ENCODE measurements around the gene ANKRD63.

The ANKRD63 gene

DNA sequence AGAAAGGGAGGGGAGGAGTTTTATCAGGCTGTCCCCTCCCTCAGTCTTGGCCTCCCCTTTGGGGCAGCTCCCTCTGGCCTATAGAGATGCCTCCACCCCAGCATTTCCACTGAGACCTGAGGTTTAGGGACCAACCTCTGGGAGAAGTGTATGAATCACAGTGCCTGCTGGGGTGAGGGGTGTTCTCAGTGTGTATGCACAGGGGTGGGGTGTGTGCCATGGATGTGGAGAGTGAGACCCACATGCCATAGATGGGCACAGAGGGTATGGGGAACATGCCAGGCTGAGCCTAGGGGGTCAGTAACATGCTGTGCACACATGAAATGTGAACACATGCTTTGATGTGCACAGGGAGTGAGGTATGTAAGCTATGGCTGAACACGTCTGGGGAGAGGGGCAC, 12.4 kb upstream of the ANKRD63 start:
- DNase-seq: no peak

DNA sequence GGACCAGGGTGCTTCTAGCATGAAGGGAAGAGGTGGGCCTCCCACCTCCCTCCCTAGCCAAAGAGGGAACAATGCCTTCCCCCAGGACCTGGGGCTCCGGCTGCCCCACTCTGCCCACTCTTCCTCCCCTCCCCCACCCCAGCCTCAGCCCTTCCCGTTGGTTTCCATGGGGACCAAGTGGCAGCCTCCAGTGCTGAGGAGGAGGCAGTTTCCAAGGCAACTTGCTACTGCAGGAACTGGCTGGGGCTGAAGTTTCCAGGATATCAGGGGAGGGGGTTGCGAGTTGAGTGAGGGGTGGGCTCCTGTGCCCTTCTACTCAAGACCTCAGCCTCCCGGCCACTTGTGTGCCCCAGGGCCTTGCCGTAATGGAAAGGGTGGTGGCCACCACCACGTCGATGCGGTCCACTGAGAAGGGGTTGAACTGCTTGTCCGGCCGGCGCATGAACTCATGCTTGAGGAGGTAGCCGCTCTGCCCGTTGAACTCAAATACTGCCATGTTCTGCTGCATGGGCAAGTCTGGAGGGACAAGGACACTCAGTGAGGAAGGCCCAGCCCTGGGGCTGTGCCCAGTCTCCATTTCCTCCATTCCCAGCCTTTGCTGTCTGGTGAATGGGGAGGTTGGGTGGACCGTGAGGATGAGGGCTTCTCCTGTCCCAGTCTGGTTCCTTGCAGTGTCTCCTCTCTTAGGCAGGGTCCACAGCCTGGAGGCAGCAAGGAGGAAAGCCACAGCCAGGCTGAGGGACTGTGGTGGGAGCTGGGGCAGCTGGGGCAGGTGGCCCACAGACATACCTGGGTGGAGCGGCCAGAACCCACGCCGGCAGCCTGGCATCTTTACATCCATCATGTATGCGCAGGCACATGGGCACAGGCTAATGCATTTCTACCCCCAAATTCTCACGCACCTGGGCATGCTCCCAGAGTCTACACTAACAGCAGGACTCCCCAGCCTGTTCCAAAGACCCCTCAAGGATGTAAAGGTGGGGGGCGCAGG, 11.3 kb upstream of the ANKRD63 start:
- DNase-seq: no peak

DNA sequence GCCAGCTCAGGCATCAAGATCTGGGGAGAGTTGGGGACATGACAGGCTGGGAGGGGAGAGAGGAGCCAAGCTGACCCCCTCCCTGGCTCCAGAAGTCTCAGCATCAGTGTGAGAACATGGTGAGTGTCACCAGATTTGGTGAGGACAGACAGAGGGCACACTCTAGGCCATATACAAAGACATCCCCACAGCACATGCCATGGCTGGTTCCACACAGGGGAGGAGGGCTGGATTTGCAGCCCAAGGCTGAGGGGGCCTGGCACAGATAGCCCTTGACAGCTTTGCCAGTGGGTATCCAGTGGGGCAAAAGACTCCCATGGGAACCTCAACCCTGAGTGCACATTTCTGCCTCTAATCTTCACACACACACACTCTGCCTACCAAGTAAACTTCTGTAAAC, 10.1 kb upstream of the ANKRD63 start:
- no peak for DNase-seq

DNA sequence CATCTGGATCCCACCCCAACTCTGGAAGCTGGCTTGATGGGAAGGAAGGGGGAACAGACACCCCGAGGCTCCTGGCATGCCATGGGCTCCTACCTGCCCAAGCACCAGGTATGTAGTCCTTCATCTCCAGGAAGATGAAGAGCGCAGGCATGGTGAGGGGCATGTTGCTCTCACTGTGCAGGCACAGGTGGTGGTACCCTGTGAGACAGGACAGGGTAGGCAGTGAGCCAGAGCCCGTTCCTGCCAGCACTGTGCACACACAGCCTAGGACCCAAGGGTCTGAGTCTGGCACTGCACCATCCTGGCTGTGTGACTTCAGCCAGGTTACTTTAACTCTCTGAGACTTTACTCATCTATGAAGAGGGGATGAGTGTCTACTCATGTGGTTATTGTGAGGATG, 9.4 kb upstream of the ANKRD63 start:
- no peak for DNase-seq

DNA sequence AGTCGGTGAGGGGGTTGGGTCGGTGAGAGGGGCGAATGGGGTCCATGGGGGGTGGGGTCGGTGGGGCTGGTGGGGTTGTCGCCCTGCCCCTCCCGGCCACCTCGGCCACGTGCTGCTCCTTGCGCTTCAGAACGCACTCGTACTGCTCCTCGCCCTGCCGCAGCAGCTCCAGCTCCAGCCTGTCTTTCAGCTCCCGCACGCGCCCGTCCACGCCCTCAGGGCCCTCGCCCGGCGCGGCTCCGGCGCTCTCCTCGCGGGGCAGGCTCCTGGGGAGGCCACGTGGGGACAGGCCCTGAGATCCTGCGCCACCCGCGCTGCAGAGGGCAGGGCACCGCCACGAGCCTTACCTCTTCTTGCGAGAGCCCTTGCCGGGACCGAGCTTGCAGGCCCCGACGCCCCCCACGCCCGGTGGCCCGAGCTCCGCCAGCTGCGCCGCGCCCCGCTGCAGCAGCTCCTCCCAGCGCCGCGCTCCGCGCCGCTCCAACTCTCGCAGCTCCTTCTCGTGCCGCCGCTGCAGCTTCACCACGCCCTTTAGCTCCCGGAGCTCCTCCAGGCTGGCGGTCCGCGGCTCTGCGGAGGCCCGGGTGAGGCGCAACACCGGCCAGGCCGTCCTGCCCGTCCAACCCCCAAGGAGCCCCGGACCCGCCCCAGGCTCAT, 8.2 kb upstream of the ANKRD63 start:
- peak; percentile 5 for DNase-seq

DNA sequence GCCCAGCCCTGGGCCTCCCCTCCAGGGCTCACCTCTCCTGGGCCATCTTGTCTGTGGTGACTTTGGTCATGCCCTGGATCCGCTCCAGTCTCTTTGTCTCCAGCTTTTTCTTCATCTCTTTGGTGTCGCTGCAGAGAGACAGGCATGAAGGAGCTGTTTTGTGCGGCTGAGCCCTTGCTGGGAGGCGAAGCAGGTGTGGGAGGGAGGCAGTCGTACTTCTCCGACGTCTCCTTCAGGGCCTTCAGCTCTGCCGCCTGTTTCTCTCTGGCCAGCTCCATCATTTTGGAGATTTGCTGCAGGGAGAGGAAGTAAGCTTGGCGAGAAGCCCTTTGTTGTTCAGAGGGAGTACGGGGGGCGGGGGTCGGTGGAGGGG, 7.7 kb upstream of the ANKRD63 start:
- no peak for DNase-seq

DNA sequence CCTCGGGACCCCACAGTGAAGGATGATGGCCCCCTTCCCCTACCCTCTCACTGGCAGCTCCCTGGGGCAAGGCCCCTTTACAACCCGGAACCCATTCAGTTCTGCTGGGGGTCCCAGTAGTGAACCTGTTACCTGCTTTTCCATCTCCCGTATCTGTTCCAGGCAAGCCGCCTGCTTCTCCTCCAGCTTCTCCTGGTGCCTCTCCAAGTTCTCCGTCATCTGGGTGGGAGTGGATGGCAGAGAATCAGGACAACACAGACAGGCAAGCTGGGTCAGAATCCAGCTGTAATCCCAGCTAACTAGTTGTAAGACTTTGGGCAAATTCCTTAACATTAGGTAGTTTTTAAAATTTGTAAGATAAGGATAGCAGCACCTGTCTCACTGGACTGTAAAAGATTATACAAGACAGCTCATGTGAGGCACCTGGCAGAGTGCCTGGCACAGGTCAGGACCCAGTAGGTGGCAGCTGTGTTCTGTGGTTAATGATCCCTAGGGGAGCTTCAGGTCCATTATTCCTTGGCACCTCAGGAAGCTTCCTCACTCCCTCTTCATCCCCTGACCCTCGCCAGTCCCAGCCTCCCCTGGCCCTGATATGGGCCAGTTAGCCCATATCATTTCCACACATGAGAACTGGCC, 6.4 kb upstream of the ANKRD63 start:
- peak; percentile 12 for DNase-seq

DNA sequence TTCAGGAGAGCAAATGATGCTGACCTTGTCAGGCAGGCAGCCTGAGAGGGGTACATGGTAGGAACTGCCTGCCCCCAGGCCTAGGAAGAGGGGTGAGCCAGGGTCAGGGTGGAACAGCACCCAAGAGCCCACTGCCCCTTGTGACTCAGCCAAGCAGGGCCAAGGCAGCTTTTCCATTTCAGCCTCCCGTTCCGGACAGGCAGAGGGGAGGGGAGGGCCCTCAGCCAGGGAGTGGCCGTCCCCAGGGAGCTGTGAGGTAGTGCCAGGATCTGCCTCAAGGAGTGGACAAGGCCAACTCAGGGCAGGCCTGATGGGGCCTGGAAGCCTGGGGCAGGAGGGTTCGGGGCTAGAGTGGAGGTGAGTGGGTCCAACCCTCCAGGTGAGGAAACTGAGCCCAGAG, 5.1 kb upstream of the ANKRD63 start:
- no peak for DNase-seq

DNA sequence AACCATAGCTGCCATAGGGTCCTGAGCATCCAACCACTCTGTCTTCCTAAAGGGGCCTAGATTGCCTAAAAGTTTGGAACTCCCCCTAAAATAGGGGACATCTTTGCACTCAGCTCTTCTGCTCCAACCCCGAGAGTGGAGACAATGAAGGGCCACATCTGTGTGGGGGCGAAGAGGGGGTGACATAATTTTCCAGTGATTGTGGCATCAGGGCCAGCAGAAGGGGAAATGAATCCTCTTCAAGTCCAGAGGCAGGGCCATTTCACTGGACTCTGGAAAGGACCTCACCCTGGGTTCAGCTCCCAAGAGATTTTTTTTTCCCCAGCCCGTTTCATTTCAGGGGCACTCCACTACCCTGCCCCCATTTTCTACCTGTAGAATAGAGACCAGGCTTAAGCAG, 4.6 kb upstream of the ANKRD63 start:
- no peak for DNase-seq

DNA sequence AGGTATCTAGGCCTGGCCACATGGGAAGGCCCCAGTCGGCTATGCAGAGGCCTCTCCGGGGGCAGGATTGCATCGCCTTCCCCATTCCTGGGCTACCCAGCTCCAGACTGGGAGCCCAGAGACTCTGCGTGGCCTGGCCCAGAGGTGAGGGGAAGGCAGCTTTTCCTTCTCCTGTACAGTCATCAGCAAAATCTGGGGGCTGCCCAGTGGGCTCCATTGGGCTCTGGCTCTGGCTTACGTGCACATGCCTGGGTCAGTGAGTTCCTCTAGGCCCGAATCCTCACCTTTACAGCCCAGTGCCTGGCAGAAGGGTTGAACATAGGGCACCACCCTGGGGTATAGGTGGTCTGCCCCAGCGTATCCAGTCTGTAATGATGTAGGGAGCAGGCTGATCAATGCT, 3.9 kb upstream of the ANKRD63 start:
- DNase-seq: no peak

DNA sequence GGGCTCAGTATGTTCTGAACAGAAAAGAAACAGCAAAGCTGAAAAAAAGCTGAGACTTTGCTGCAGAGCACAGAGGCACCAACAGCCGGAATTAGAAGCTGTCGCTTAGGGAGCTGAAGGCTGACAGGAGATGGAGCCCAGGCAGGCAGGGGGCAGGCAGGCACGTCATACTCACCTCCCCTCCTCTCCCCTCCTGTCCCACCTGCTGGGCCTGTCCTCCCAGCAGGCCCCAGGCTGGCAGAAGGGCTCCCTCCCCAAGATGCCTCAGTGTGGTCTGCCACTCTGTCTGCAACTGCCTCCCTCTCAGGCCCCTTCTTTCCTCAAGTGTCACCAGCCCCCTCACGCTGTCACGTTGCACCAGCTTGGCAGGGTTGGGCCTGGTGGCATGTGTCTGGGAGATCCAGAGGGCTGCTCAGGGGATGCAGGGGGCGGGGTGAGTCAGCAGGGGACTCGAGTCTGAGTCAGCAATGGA, 3.2 kb upstream of the ANKRD63 start:
- DNase-seq: no peak

DNA sequence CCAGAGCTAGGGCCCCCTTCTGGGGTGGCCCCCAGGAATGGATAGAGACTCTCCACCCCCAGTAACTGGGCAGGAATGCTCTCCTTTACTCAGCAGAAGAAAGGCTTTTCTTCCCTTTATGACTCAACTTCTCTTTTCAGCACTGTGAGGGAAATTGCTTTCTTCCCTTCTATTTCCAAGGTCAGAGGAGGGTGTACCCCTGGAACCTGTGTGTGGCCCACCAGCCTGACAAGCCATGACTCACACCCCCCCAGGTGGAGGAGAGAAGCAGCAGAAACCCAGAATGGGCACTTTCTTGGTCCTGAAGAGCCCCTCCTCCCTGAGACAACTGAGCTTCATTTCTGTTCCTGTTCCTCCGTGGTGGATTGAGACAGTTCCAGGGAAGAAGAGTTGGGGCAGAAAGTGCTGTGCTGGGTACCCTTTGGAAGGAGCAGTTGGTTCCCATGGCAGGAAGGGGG, 2.7 kb upstream of the ANKRD63 start:
- no peak for DNase-seq

DNA sequence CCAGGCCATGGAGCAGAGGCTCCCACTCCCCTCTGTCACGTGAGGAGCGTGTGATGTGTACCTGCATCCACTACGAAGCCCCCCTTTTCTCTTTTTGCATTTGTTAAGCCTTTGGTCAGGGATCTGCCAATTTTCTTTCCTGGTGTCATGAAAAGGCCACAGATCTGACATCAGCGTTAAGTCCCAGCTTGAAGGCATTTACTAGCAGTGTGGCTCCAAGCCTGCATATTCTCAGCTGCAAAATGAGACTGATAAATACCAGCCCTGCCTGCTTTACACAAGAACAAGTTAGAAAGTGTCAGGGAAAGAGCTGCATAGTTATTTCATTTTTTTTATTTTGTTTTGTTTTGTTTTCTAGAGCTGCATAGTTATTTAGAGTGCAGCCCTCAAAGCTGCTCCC, 2.3 kb upstream of the ANKRD63 start:
- DNase-seq: no peak

DNA sequence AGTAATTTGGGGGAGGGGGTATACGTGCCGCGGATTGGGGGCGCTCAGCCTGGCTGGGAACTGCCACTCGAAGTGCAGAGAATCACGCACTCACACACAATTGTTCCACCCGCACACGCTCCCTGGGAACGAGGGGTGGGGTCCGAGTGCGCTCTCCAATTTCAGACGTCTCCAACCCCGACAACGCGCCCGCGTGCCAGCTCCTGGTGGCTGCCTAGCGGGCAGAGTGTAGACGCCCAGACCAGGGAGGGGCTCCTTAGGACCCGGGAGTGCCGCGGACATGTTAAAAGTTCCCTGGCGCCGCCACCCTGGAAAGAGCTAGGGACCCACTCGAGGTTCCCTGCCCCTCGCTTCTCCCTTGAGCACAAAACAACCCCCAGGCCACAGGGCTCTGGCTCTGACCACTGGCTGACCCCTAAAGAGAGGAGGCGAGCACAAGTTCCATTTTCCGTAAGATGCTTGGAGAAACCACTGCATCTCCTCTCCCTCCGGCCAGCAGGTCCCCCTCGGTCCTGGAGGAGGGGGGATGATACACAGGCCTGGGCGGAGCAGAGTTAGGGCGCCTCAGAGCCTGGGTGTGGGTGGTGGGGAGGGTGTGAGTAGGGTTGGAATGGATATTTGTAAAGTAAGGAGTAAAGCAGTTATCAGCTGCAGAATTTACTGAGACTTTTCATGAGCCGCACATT, 894 bp upstream of the ANKRD63 start:
- DNase-seq: no peak

DNA sequence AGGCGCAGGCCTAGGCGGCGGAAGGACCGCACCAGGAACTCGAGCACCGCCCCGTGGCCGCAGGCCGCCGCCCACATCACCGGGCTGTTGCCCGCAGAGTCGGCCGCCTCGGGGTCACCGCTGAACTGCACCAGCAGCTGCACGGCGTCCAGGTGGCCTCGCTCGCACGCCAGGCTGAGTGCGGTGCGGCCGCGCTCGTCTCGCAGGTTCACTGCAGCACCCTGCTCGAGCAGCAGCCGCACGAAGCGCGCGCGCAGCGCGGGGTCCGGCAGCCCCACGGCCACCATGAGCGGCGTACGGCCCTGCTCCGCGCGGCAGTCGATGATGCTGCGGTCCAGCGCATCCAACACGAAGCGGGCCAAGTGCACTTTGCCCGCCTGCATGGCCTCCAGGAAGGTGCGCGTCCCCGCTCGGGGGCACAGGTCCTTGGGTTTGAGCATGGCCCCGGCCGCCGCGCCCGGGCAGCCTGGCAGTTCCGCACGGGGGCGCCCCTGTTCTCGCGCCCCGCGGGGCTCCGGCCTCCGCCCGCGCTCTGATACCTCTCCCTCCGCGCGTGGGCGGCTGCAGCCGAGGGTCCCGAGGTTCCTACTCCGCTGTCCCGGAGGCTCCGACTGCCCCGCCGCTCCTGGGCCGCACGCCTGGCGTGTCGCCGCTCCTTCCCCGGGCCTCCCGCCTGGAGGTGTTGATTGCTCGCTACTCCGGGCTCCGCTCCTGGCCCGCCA, 556 bp downstream of the ANKRD63 start:
- peak; percentile 7 for DNase-seq

DNA sequence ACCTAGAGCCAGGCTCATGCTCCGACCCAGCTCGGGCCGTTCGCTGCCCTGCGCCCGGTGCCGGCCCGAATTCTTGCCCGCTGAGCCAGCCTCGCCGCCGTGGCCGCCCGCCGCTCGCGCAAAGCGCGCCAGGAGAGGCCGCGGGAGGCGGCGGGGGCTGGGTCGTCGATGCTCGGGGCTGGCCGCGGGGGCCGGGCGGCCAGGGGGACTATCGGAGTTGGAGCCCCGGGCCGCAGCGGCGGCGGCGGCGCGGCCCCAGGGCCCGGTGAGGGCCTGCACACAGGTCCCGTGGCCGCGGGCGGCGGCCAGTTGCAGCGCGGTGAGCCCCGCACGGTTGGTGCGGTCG, 1.1 kb downstream of the ANKRD63 start:
- DNase-seq: no peak

DNA sequence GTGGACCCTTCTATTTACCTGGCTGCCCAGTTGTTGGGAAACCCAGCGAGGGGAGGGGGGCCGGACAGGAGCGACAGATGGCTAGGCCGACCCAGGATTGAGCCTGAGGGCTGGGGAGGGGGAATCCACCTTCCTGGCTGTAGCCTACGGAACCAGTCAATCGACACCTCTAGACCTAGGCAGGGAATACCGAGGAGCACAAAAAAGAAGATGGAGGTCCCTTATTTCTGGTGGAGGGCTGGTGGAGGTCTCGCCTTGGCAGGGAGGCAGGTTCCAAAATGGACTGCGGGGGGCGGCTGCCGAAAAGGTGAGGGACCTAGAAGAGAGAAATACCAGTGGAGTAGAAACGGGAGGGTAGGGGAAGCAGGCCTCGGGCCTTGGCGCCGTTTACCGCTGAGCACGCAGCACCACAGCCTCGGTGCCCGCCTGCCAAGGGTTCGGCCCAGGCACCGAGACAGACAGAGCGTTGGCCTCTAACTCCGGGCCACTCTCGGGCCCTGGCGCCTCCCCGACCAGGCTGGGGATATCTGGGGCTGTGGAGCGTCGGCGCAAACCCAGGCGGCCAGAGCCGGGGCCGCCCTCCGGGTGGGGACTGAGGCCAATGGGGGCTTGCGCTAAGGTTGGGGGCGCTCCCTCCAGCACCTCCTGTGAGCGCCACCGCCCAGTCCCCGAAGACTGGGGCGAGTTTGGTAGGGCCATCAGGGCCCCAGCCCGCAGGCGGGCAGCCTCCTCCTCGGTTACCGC, 1.6 kb downstream of the ANKRD63 start:
- no peak for DNase-seq

DNA sequence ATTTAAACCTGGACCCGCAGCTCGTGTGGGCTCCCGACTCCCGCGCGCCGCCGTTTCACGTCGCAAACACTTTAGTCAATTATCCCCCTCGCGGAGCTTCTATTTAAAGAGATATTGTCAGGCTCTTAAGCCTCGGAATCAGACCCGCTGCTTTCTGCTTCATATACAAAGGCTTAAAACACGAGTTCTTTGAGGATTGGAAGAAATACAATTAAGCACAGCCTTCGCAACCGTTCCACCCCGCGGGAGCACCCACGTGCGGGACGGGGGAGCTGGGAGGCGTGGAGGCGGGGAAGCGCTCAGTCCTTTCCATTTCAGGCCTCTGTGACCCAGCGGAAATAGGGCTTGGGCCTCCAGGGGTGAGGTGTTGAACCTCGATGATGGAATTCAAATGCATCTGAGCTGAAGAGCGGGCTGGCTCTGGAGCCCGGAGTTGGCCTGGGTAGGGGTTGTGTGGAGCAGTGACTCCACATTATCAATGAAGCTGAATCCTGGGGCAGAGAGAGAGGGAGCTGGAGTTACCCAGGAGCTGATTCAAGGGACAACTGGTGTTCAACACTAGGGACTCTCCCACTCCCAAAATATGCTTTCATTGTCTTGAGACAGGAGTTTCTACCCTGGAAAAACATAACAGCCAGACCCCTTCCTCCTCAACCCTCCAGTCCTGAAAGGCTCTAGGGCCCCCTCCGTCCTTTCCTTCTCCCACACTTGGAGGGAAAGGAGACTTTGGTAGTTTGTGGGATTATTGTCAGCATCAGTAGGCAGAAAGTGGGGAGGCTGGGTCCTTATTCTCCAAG, 2.4 kb downstream of the ANKRD63 start:
- no peak for DNase-seq

DNA sequence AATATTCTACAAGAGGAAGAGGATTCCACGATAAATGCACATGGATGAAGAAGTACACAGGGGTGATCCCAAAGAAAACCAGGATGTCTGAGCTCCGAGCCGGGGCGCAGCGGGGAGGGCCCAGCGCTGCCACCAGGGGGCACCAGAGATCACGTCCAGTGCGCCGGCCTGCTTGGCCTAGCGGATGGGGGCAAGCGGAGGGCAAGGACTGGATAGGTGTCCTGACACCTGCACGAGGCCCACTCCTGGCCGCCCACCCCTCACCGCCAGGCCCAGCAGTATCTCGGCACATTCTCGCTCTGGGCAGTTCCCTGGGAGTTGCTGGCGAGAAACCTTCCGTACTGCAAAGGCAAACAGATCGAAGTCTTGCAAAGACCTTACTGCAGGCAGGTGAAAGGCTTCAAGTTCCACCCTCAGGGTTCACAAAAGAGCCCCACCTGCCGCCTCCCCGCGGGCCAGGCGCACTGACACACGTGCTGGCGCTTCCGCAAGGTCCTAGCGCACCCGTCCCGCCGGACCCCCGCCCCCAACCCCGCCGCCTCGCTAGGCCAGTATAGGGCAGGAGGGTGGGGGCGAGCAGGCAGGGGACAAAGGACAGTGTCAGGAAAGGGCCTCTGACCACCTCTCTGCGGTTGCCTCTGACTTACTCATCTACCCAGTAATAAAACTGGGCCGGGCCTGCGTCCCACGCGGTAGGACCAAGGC, 3.3 kb downstream of the ANKRD63 start:
- DNase-seq: peak; percentile 54

DNA sequence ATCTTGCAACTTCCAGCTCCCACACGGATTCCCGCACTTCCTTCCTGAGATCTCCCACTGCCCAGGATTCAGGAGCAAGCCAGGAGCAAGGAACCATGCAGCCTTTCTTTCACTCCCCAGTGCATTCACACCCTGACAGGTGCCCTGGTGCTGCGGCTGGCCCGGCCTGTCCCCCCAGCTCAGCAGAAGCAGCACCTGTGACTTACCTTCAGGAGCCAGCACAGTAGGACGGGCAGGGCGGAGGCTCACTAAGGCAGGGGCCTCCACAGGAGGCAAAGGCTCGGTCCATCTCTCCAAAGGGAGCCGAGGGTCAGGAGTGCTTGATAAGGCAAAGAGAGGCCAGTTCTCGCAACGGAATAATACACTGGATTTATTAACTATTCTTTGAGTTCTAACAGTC, 4.8 kb downstream of the ANKRD63 start:
- no peak for DNase-seq

Data from NCI-H774 (cell line).